HCT116 (cell line): ENCODE data around the gene ZNF750. TPM values are rescaled to one million over a fixed set of nuclear protein-coding genes. Genes with fewer than 3 reads are reported as not detected.

ENCODE experiments used
- ATAC-seq: fragments of 200-7000 bp; cut with Tn5 transposase; 2 replicates; pipeline ENCODE4 v1.9.1; 2020; ENCODE audit warnings: mild to moderate bottlenecking, moderate library complexity
- BruUV-seq: library from RNA; stranded (reverse); fragments of 400-500 nt; replicated peaks from 2 replicates; lab custom pipeline; 2021; lab: Mats Ljungman, UMichigan
- CTCF ChIA-PET: fragments of 300-600 bp; sonication (Branson Sonifier 250); formaldehyde crosslinking; loops from one replicate; lab custom pipeline; 2021; ENCODE audit warnings: antibody characterized with exemption; lab: Charles Lee
- POLR2A ChIA-PET: fragments of 300-600, 350-600 bp; sonication (Branson Sonifier 250); formaldehyde crosslinking; loops from one replicate; lab custom pipeline; 2021; ENCODE audit warnings: antibody characterized with exemption; lab: Charles Lee
- RAD21 ChIA-PET, 2 experiments: fragments of 300-600 bp; sonication (Branson Sonifier 250); formaldehyde crosslinking; loops; one replicate each; lab custom pipeline; 2023; ENCODE audit warnings: low total read pairs in 2 of 2; ENCODE audit not compliant: uncharacterized antibody in 2 of 2, unreplicated experiment in 2 of 2, low non-redundant PET in 1 of 2; lab: Charles Lee
- DNase-seq: peaks from one replicate; pipeline ENCODE4 v3.0.0-alpha.2; 2010; ENCODE audit warnings: low read depth, low spot score
- H2AFZ ChIP-seq: fragments of 200-600 bp; shearing (Covaris generic), sonication (generic); 2 replicates; pipeline ENCODE4 v1.6.1; 2017; ENCODE audit warnings: low read depth, mixed run types, mixed read lengths, antibody characterized with exemption, low read length; ENCODE audit not compliant: poor library complexity, severe bottlenecking
- H3K27ac ChIP-seq: 2 replicates; pipeline ENCODE4 v1.5.1; 2012; ENCODE audit warnings: low read depth, low read length
- H3K27me3 ChIP-seq: fragments of 200-600 bp; sonication (generic); 2 replicates; pipeline ENCODE4 v1.6.1; 2016; ENCODE audit warnings: mixed run types, low read length, mixed read lengths; ENCODE audit not compliant: insufficient read depth
- H3K36me3 ChIP-seq, 2 experiments: fragments of 200-500 bp in 1 of 2; fragments of 200-600 bp in 1 of 2; sonication (Bioruptor generic) in 1 of 2; sonication (generic) in 1 of 2; 2 replicates each; pipeline versions ENCODE4 v1.5.1 to v1.6.1; 2014 to 2016; ENCODE audit warnings: low read length in 2 of 2, inconsistent platforms in 1 of 2, mixed read lengths in 1 of 2, mixed run types in 1 of 2; ENCODE audit not compliant: insufficient read depth in 2 of 2, control insufficient read depth in 1 of 2
- H3K4me1 ChIP-seq, 2 experiments: fragments of 200-600 bp in 1 of 2; sonication (generic) in 1 of 2; 2 replicates each; pipeline versions ENCODE4 v1.5.1 to v1.6.1; 2012 to 2017; ENCODE audit warnings: low read length in 2 of 2, inconsistent platforms in 1 of 2, mild to moderate bottlenecking in 1 of 2, mixed read lengths in 1 of 2, mixed run types in 1 of 2, moderate library complexity in 1 of 2; ENCODE audit not compliant: insufficient read depth in 2 of 2, control insufficient read depth in 1 of 2
- H3K4me2 ChIP-seq: fragments of 200-600 bp; sonication (generic); 2 replicates; pipeline ENCODE4 v1.6.1; 2017; ENCODE audit warnings: mixed run types, low read length, mixed read lengths
- H3K4me3 ChIP-seq, 2 experiments: fragments of 200-600 bp in 1 of 2; sonication (generic) in 1 of 2; replicated peaks in 1 of 2; 2 replicates each; pipeline ENCODE4 v1.5.1; 2011 to 2016; ENCODE audit warnings: low read length in 2 of 2, control low read depth in 1 of 2, low read depth in 1 of 2, mild to moderate bottlenecking in 1 of 2, mixed read lengths in 1 of 2, mixed run types in 1 of 2
- H3K79me2 ChIP-seq: fragments of 200-600 bp; sonication (generic); 2 replicates; pipeline ENCODE4 v1.6.1; 2017; ENCODE audit warnings: mild to moderate bottlenecking, mixed run types, low read length, moderate library complexity, mixed read lengths; ENCODE audit not compliant: insufficient read depth
- H3K9ac ChIP-seq: fragments of 200-600 bp; sonication (generic); 2 replicates; pipeline ENCODE4 v1.6.1; 2016; ENCODE audit warnings: low read length, mixed read lengths
- H3K9me2 ChIP-seq: fragments of 200-600 bp; sonication (generic), shearing (Covaris generic); 2 replicates; pipeline ENCODE4 v1.6.1; 2017; ENCODE audit warnings: mixed run types, mild to moderate bottlenecking, moderate library complexity; ENCODE audit not compliant: insufficient read depth
- H3K9me3 ChIP-seq, 2 experiments: fragments of 200-500 bp in 1 of 2; fragments of 200-600 bp in 1 of 2; sonication (Bioruptor generic) in 1 of 2; sonication (generic) in 1 of 2; 2 replicates each; pipeline ENCODE4 v1.6.1; 2014 to 2017; ENCODE audit warnings: low read length in 2 of 2, mixed read lengths in 2 of 2, inconsistent platforms in 1 of 2, low read depth in 1 of 2, mild to moderate bottlenecking in 1 of 2, mixed run types in 1 of 2, moderate library complexity in 1 of 2; ENCODE audit not compliant: control insufficient read depth in 1 of 2, insufficient read depth in 1 of 2
- H4K20me1 ChIP-seq: fragments of 200-600 bp; sonication (generic), shearing (Covaris generic); 2 replicates; pipeline ENCODE4 v1.6.1; 2017; ENCODE audit warnings: mixed run types, mild to moderate bottlenecking, moderate library complexity; ENCODE audit not compliant: insufficient read depth
- ELF1 ChIP-seq: IDR thresholded peaks from 2 replicates; pipeline ENCODE4 v1.6.1; 2012; ENCODE audit warnings: low read depth, borderline replicate concordance
- EZH2 ChIP-seq: fragments of 200-600 bp; sonication (generic); IDR thresholded peaks from 2 replicates; pipeline ENCODE4 v1.6.1; 2017; ENCODE audit warnings: antibody characterized with exemption, mixed run types
- JUND ChIP-seq: IDR thresholded peaks from 2 replicates; pipeline ENCODE4 v1.6.1; 2012
- POLR2A ChIP-seq: IDR thresholded peaks from 2 replicates; pipeline ENCODE4 v1.7.0; 2011; ENCODE audit warnings: borderline replicate concordance; ENCODE audit not compliant: insufficient read depth, insufficient read length; ENCODE audit errors: extremely low read depth
- RAD21 ChIP-seq: IDR thresholded peaks from 2 replicates; pipeline ENCODE4 v1.6.1; 2012; ENCODE audit warnings: low read depth, mild to moderate bottlenecking
- SP1 ChIP-seq: IDR thresholded peaks from 2 replicates; pipeline ENCODE4 v1.6.1; 2012; ENCODE audit warnings: low read depth
- ZFX ChIP-seq: fragments of 450-650 bp; IDR thresholded peaks from 2 replicates; pipeline ENCODE4 v1.6.1; 2017
- ZNF274 ChIP-seq: fragments of 200-500 bp; sonication (Bioruptor generic); IDR thresholded peaks from 2 replicates; pipeline ENCODE4 v1.6.1; 2014; ENCODE audit warnings: mild to moderate bottlenecking, low read depth, low read length, inconsistent platforms
- intact Hi-C: fragments of 100-400 bp; cut with micrococcal nuclease; formaldehyde crosslinking; loops from 2 replicates; pipeline ENCODE4 v1.10.0; 2022
- total RNA-seq: library from RNA; stranded (reverse); gene quantifications from one replicate; pipeline ENCODE4 v1.2.1, GENCODE V29; 2021; ENCODE audit not compliant: unreplicated experiment
- TF ChIP-seq, protein P1 (sequence below), 3 experiments: fragments of 200-600 bp in 1 of 3; sonication (generic) in 1 of 3; IDR thresholded peaks in 2 of 3; conservative IDR thresholded peaks in 1 of 3; 2 replicates each; pipeline ENCODE4 v1.5.1; 2012 to 2017; ENCODE audit warnings: low read depth in 2 of 3, low read length in 2 of 3, antibody characterized with exemption in 1 of 3, borderline replicate concordance in 1 of 3, control low read depth in 1 of 3, mild to moderate bottlenecking in 1 of 3, mixed read lengths in 1 of 3, mixed run types in 1 of 3, moderate library complexity in 1 of 3; ENCODE audit not compliant: insufficient read depth in 1 of 3
- TF ChIP-seq, protein P2 (sequence below): IDR thresholded peaks from 2 replicates; pipeline ENCODE4 v1.6.1; 2011; ENCODE audit warnings: mild to moderate bottlenecking, low read length, moderate library complexity; ENCODE audit not compliant: insufficient replicate concordance; ENCODE audit errors: extremely low read depth

The ZNF750 gene
- total RNA-seq, 1 experiment from 2014 or later: not detected

DNA sequence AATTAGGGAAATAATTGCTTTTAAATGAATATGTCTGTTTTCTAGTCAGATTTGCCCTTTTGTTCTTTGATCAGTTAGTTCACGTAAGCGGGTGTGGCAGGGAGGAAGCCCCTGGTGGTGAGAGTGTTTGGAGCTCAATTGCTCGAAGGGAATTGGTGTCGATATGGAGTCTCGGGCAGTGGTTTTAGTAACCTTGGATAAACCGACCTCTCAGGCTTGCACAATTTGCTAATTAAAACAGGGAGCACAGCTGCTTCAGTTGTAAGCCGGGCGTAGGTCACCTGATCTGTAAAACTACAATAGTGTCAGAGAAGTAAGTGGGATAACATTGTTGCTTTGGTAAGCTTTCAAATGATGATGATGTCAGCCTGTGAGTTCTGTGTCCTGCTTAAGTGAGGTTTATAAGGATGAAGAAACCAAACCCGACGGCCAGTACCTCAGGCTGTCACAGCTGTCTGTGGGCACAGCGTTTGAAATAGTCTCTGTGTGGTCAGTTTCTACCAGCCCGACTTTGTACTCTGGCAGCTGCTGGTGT is 2.9 kb downstream of the ZNF750 start:
- POLR2A ChIA-PET: no interaction called here

DNA sequence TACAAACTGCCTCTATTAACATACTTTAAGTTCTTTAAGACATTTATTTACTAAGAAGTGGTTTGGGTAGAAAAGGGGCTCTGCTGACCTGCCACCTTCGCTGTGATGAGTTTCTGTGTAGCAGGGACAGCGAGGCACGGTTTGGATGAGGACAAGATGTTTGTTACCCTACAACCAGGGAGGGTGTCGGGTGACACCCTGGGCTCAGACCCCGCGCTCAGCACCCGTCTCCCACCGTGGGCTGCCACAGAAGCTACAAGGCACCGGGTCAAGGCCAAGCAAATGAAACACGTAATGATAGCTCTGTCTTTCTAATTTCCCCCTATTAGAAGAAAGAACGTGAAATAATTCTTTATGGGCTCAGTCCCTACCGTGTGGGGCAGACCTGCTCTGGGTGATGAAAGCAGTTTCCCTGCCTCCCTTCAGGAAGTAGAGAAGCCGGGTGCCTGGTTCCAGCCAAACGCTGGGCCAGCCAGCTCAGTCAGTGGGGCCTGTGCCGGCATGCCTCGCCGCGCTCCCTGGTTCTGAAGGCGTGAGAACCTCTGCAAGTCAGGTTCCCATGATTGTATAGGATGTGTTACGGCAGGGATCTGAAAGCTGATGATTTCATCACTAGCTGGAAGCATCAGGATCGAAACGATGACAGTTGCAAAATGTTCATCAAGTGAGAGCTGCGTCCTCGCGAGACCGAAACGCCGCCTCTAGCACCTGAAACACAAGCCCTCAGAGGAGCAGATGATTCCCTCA is 3.9 kb downstream of the ZNF750 start:
- no TSS peak for BruUV-seq
- CTCF ChIA-PET: no interaction called here
- H2AFZ ChIP-seq: no peak overlapping the region
- no peak overlapping the region for H3K4me3 ChIP-seq
- no peaks in the 10 kb centered on the region for H4K20me1 ChIP-seq
- POLR2A ChIA-PET: no interaction called here
- no peaks in the 10 kb centered on the region for H3K9me3 ChIP-seq
- H3K27ac ChIP-seq: no peak overlapping the region
- H3K79me2 ChIP-seq: peaks cover 5% of the 10 kb centered on the region; the same call in 1 of the 2 replicates
- H3K4me1 ChIP-seq: no peaks in the 10 kb centered on the region
- no peak overlapping the region for H3K9ac ChIP-seq
- H3K4me2 ChIP-seq: no peak overlapping the region
- RAD21 ChIA-PET: interaction anchor here in 1 of 2 experiments (0.5 kb wide), 1 partner anchor 74 kb away, joined by 3 read pairs; no protein-coding TSS in a partner anchor
- H3K36me3 ChIP-seq: no peaks in the 10 kb centered on the region; a peak in 1 of 4 replicates
- intact Hi-C loops: no loop called here
- ATAC-seq: no peak
- H3K27me3 ChIP-seq: no peaks in the 10 kb centered on the region
- no peaks in the 10 kb centered on the region for H3K9me2 ChIP-seq
- DNase-seq: no peak
- TF ChIP-seq JUND (no peak), RAD21 (no peak), SP1 (no peak), ZNF274 (no peak), POLR2A (no peak), EZH2 (no peak), ZFX (no peak)
- TF ChIP-seq, protein P1, sequence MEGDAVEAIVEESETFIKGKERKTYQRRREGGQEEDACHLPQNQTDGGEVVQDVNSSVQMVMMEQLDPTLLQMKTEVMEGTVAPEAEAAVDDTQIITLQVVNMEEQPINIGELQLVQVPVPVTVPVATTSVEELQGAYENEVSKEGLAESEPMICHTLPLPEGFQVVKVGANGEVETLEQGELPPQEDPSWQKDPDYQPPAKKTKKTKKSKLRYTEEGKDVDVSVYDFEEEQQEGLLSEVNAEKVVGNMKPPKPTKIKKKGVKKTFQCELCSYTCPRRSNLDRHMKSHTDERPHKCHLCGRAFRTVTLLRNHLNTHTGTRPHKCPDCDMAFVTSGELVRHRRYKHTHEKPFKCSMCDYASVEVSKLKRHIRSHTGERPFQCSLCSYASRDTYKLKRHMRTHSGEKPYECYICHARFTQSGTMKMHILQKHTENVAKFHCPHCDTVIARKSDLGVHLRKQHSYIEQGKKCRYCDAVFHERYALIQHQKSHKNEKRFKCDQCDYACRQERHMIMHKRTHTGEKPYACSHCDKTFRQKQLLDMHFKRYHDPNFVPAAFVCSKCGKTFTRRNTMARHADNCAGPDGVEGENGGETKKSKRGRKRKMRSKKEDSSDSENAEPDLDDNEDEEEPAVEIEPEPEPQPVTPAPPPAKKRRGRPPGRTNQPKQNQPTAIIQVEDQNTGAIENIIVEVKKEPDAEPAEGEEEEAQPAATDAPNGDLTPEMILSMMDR (IDR thresholded peaks at IDR 0.05 in 2 of 3, conservative IDR thresholded peaks at IDR 0.05 in 1 of 3; ENCODE audit: borderline replicate concordance in 1 of 3, insufficient read depth in 1 of 3, low read depth in 2 of 3, low read length in 2 of 3): no peak
- TF ChIP-seq, protein P2, sequence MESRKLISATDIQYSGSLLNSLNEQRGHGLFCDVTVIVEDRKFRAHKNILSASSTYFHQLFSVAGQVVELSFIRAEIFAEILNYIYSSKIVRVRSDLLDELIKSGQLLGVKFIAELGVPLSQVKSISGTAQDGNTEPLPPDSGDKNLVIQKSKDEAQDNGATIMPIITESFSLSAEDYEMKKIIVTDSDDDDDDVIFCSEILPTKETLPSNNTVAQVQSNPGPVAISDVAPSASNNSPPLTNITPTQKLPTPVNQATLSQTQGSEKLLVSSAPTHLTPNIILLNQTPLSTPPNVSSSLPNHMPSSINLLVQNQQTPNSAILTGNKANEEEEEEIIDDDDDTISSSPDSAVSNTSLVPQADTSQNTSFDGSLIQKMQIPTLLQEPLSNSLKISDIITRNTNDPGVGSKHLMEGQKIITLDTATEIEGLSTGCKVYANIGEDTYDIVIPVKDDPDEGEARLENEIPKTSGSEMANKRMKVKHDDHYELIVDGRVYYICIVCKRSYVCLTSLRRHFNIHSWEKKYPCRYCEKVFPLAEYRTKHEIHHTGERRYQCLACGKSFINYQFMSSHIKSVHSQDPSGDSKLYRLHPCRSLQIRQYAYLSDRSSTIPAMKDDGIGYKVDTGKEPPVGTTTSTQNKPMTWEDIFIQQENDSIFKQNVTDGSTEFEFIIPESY: no peak

More for the DNA sequence above, 2.9 kb downstream of the ZNF750 start:
- no peaks in the 10 kb centered on the region for H3K9me2 ChIP-seq
- H3K36me3 ChIP-seq: no peaks in the 10 kb centered on the region; a peak in 1 of 4 replicates
- H2AFZ ChIP-seq: no peak overlapping the region
- H3K9me3 ChIP-seq: no peaks in the 10 kb centered on the region
- H3K79me2 ChIP-seq: no peaks in the 10 kb centered on the region
- H3K9ac ChIP-seq: no peak overlapping the region
- ChIA-PET CTCF (no interaction called here), RAD21 (interaction anchor here in 1 of 2 experiments (0.5 kb wide), 1 partner anchor 74 kb away, joined by 3 read pairs; no protein-coding TSS in a partner anchor)
- H4K20me1 ChIP-seq: no peaks in the 10 kb centered on the region
- no peaks in the 10 kb centered on the region for H3K27me3 ChIP-seq
- BruUV-seq: no TSS peak
- ATAC-seq: no peak
- no peak overlapping the region for H3K4me3 ChIP-seq
- intact Hi-C loops: no loop called here
- H3K4me1 ChIP-seq: no peaks in the 10 kb centered on the region
- TF ChIP-seq ELF1: no peak
- TF ChIP-seq, protein P1 (IDR thresholded peaks at IDR 0.05 in 2 of 3, conservative IDR thresholded peaks at IDR 0.05 in 1 of 3; ENCODE audit: borderline replicate concordance in 1 of 3, insufficient read depth in 1 of 3, low read depth in 2 of 3, low read length in 2 of 3): peak in 2 of 3 experiments; percentile 25 to 43; a peak in 3 of 6 replicates
- TF ChIP-seq, all 23 proteins: peak for 1
- DNase-seq: no peak
- Histone ChIP-seq H3K4me2 (no peak overlapping the region), H3K27ac (no peak overlapping the region)
